ENCODE measurements around the gene VAV3. TPM values are rescaled to one million over a fixed set of nuclear protein-coding genes. Genes with fewer than 3 reads are reported as not detected.
A peak's percentile ranks its signal among the peaks of the same experiment; 100 is the strongest.
"Not testable (repeated sequence)": the region's sequence is repeated elsewhere in the genome, so short reads cannot be mapped to it uniquely, and the experiment has no call there.

The VAV3 gene
- total RNA-seq, 1 donor from 2014 or later, result 12.3 TPM

GRCh38 chr1:108009603-108010195, 44.7 kb upstream of the VAV3 start:
- TF ChIP-seq CTCF (conservative IDR thresholded peaks at IDR 0.05), result no peak
- H3K36me3 Mint-ChIP-seq, result no peaks in the 10 kb centered on the region
- H3K4me1 Mint-ChIP-seq (ENCODE audit: unreplicated experiment), result peaks cover 24% of the 10 kb centered on the region
- H3K9me3 Mint-ChIP-seq, result no peaks in the 10 kb centered on the region
- no peak for DNase-seq (ENCODE audit: extremely low spot score, unreplicated experiment)
- H3K27ac Mint-ChIP-seq, result no peak overlapping the region
- H3K27me3 Mint-ChIP-seq, result no peaks in the 10 kb centered on the region
- no peak overlapping the region for H3K4me3 Mint-ChIP-seq

GRCh38 chr1:108007531-108007930, 42.6 kb upstream of the VAV3 start:
- peak overlapping the region; percentile 86 for H3K27ac Mint-ChIP-seq
- H3K9me3 Mint-ChIP-seq, result no peaks in the 10 kb centered on the region
- H3K4me3 Mint-ChIP-seq, result peak overlapping the region; percentile 73
- DNase-seq (ENCODE audit: extremely low spot score, unreplicated experiment), result no peak
- no peaks in the 10 kb centered on the region for H3K36me3 Mint-ChIP-seq
- no peak for TF ChIP-seq CTCF (conservative IDR thresholded peaks at IDR 0.05)
- no peaks in the 10 kb centered on the region for H3K27me3 Mint-ChIP-seq
- H3K4me1 Mint-ChIP-seq (ENCODE audit: unreplicated experiment), result peaks cover 15% of the 10 kb centered on the region

GRCh38 chr1:108007070-108007469, 42.1 kb upstream of the VAV3 start:
- peaks cover 11% of the 10 kb centered on the region for H3K4me1 Mint-ChIP-seq (ENCODE audit: unreplicated experiment)
- no peaks in the 10 kb centered on the region for H3K9me3 Mint-ChIP-seq
- H3K27ac Mint-ChIP-seq, result peak overlapping the region; percentile 86
- TF ChIP-seq CTCF (conservative IDR thresholded peaks at IDR 0.05), result no peak
- H3K27me3 Mint-ChIP-seq, result no peaks in the 10 kb centered on the region
- H3K36me3 Mint-ChIP-seq, result no peaks in the 10 kb centered on the region
- no peak for DNase-seq (ENCODE audit: extremely low spot score, unreplicated experiment)
- H3K4me3 Mint-ChIP-seq, result peak overlapping the region; percentile 37

- not testable (repeated sequence) for H3K27me3 Mint-ChIP-seq; DNase-seq (ENCODE audit: extremely low spot score, unreplicated experiment); H3K36me3 Mint-ChIP-seq; H3K4me3 Mint-ChIP-seq; H3K27ac Mint-ChIP-seq; H3K9me3 Mint-ChIP-seq
- H3K4me1 Mint-ChIP-seq (ENCODE audit: unreplicated experiment), result peaks cover 21% of the 10 kb centered on the region
Observed at GRCh38 chr1:108004919-108005318, 39.9 kb upstream of the VAV3 start.

GRCh38 chr1:108000620-108001111, 35.7 kb upstream of the VAV3 start:
- DNase-seq (ENCODE audit: extremely low spot score, unreplicated experiment), result no peak
- Mint-ChIP-seq H3K27ac (no peak overlapping the region), H3K27me3 (no peaks in the 10 kb centered on the region), H3K4me1 (ENCODE audit: unreplicated experiment) (peaks cover 17% of the 10 kb centered on the region), H3K9me3 (no peaks in the 10 kb centered on the region), H3K4me3 (no peak overlapping the region), H3K36me3 (no peaks in the 10 kb centered on the region)
- TF ChIP-seq CTCF (conservative IDR thresholded peaks at IDR 0.05), result no peak

- no peak for TF ChIP-seq CTCF (conservative IDR thresholded peaks at IDR 0.05)
- H3K4me3 Mint-ChIP-seq, result no peak overlapping the region
- no peaks in the 10 kb centered on the region for H3K9me3 Mint-ChIP-seq
- H3K4me1 Mint-ChIP-seq (ENCODE audit: unreplicated experiment), result peaks cover 17% of the 10 kb centered on the region
- no peak for DNase-seq (ENCODE audit: extremely low spot score, unreplicated experiment)
- no peaks in the 10 kb centered on the region for H3K36me3 Mint-ChIP-seq
- H3K27ac Mint-ChIP-seq, result no peak overlapping the region
- no peaks in the 10 kb centered on the region for H3K27me3 Mint-ChIP-seq
Observed at GRCh38 chr1:108000184-108000583, 35.2 kb upstream of the VAV3 start.
